HepG2 (cell line): ENCODE results near the gene ALPK3. TPM values are rescaled to one million over a fixed set of nuclear protein-coding genes. Genes with fewer than 3 reads are reported as not detected.

Source experiments
- AHR ChIP-seq: IDR thresholded peaks from 2 replicates; pipeline ENCODE4 v1.6.1; 2018; ENCODE audit warnings: missing genetic modification reagents, missing compliant biosample characterization
- ATF4 ChIP-seq, 2 experiments: fragments of 450-650 bp in 1 of 2; sonication (generic) in 1 of 2; formaldehyde crosslinking; IDR thresholded peaks; 2 replicates each; pipeline versions ENCODE4 v1.5.0 to v1.8.0; 2020 to 2022; ENCODE audit warnings: mild to moderate bottlenecking in 1 of 2, missing genetic modification reagents in 1 of 2
- GRHL1 ChIP-seq: sonication (generic); formaldehyde crosslinking; conservative IDR thresholded peaks from 2 replicates; pipeline ENCODE4 v1.8.0; 2022; ENCODE audit warnings: missing genetic modification reagents
- HOXA3 ChIP-seq: sonication (generic); formaldehyde crosslinking; IDR thresholded peaks from 2 replicates; pipeline ENCODE4 v1.5.0; 2020; ENCODE audit warnings: missing genetic modification reagents
- KMT2A ChIP-seq: sonication (generic); formaldehyde crosslinking; IDR thresholded peaks from 2 replicates; pipeline ENCODE4 v1.4.0; 2020; ENCODE audit warnings: missing genetic modification reagents
- MAFG ChIP-seq: sonication (generic); formaldehyde crosslinking; IDR thresholded peaks from 2 replicates; pipeline ENCODE4 v1.5.1; 2020; ENCODE audit warnings: mild to moderate bottlenecking, missing genetic modification reagents
- PLRG1 ChIP-seq: fragments of 450-650 bp; conservative IDR thresholded peaks from 2 replicates; pipeline ENCODE4 v1.6.1; 2016
- RFX3 ChIP-seq: IDR thresholded peaks from 2 replicates; pipeline ENCODE4 v1.6.1; 2016; ENCODE audit warnings: missing biosample characterization, missing genetic modification reagents
- SMC3 ChIP-seq: IDR thresholded peaks from 2 replicates; pipeline ENCODE4 v1.6.1; 2011; ENCODE audit warnings: low read length, improper control_type of control experiment
- SP140L ChIP-seq: sonication (generic); formaldehyde crosslinking; IDR thresholded peaks from 2 replicates; pipeline ENCODE4 v1.4.0; 2020; ENCODE audit warnings: missing genetic modification reagents, borderline replicate concordance
- TAF1 ChIP-seq: sonication (generic); formaldehyde crosslinking; IDR thresholded peaks from 2 replicates; pipeline ENCODE4 v1.4.0; 2020; ENCODE audit warnings: missing genetic modification reagents
- TCF7L2 ChIP-seq: IDR thresholded peaks from 2 replicates; pipeline ENCODE4 v1.6.1; 2011; ENCODE audit warnings: mild to moderate bottlenecking, low read depth, low read length, moderate library complexity
- TFDP2 ChIP-seq: sonication (generic); formaldehyde crosslinking; IDR thresholded peaks from 2 replicates; pipeline ENCODE4 v1.4.0; 2020; ENCODE audit warnings: missing genetic modification reagents
- THYN1 ChIP-seq: sonication (generic); formaldehyde crosslinking; IDR thresholded peaks from 2 replicates; pipeline ENCODE4 v1.8.1; 2023; ENCODE audit warnings: low read depth, mild to moderate bottlenecking, moderate library complexity, missing genetic modification reagents, borderline replicate concordance
- ZC3H13 ChIP-seq: sonication (generic); formaldehyde crosslinking; IDR thresholded peaks from 2 replicates; pipeline ENCODE4 v1.8.1; 2023; ENCODE audit warnings: mild to moderate bottlenecking, missing genetic modification reagents, moderate library complexity
- ZNF331 ChIP-seq: sonication (generic); formaldehyde crosslinking; IDR thresholded peaks from 2 replicates; pipeline ENCODE4 v1.4.0; 2020; ENCODE audit warnings: missing genetic modification reagents
- ZNF34 ChIP-seq: sonication (generic); formaldehyde crosslinking; IDR thresholded peaks from 2 replicates; pipeline ENCODE4 v1.4.0; 2020; ENCODE audit warnings: mild to moderate bottlenecking, missing genetic modification reagents, borderline replicate concordance
- ZNF44 ChIP-seq: sonication (generic); formaldehyde crosslinking; IDR thresholded peaks from 2 replicates; pipeline ENCODE4 v1.5.1; 2020; ENCODE audit warnings: mild to moderate bottlenecking, missing genetic modification reagents
- ZNF557 ChIP-seq: sonication (generic); formaldehyde crosslinking; IDR thresholded peaks from 2 replicates; pipeline ENCODE4 v1.4.0; 2020; ENCODE audit warnings: missing genetic modification reagents
- ZNF687 ChIP-seq: sonication (generic); formaldehyde crosslinking; IDR thresholded peaks from 2 replicates; pipeline ENCODE4 v1.5.1; 2020; ENCODE audit warnings: mild to moderate bottlenecking, missing genetic modification reagents, moderate library complexity
- ZNF747 ChIP-seq: sonication (generic); formaldehyde crosslinking; IDR thresholded peaks from 2 replicates; pipeline ENCODE4 v1.8.1; 2023; ENCODE audit warnings: missing genetic modification reagents, mild to moderate bottlenecking, borderline replicate concordance
- ZSCAN20 ChIP-seq: sonication (generic); formaldehyde crosslinking; IDR thresholded peaks from 2 replicates; pipeline ENCODE4 v1.4.0; 2020; ENCODE audit warnings: missing genetic modification reagents, mild to moderate bottlenecking, borderline replicate concordance
- ZSCAN22 ChIP-seq: sonication (generic); formaldehyde crosslinking; IDR thresholded peaks from 2 replicates; pipeline ENCODE4 v1.4.0; 2020; ENCODE audit warnings: mild to moderate bottlenecking, missing genetic modification reagents
- polyA plus RNA-seq, 8 experiments: library from polyadenylated mRNA; depleted of rRNA in 3 of 8; stranded (reverse) in 7 of 8; unstranded in 1 of 8; fragments of >200 nt; fragmentation: Illumina TruSeq in 4 of 8; extraction: Trizol in 4 of 8; gene quantifications; 2 replicates each; pipeline versions ENCODE4 v1.2.1 to v1.2.3, GENCODE V29; 2011 to 2016; ENCODE audit warnings: low read depth in 4 of 8, missing spikeins in 1 of 8, mixed read lengths in 1 of 8; ENCODE audit not compliant: insufficient read depth in 1 of 8
- total RNA-seq, 5 experiments: library from RNA; depleted of rRNA; stranded (reverse); fragments of >200 nt; fragmentation: Illumina TruSeq; extraction: Trizol; gene quantifications; 2 replicates each; pipeline ENCODE4 v1.2.3, GENCODE V29; 2016; ENCODE audit warnings: low read depth in 1 of 5

Gene ALPK3
- total and polyA plus RNA-seq, 2 of the 13 experiments (the other 11 are each of a cell fraction or from before 2014, with no cell fraction given), result 0.04 to 0.42 TPM

- no peak for TF ChIP-seq TFDP2 (CRISPR knock-in tag)
- TF ChIP-seq AHR (CRISPR knock-in tag), result no peak
- no peak for TF ChIP-seq GRHL1 (CRISPR knock-in tag)
- TF ChIP-seq ZNF687 (CRISPR knock-in tag), result no peak; the same call in 1 of the 2 replicates
- no peak for TF ChIP-seq ZSCAN20 (CRISPR knock-in tag)
- TF ChIP-seq ZNF331 (CRISPR knock-in tag), result peak; percentile 75
- TF ChIP-seq ATF4 (CRISPR knock-in tag; IDR thresholded peaks at IDR 0.05), result no peak
- TF ChIP-seq ZNF34 (CRISPR knock-in tag), result no peak
- TF ChIP-seq HOXA3 (CRISPR knock-in tag), result peak; percentile 44; the same call in 1 of the 2 replicates
- no peak for TF ChIP-seq ZNF557 (CRISPR knock-in tag)
- no peak for TF ChIP-seq TCF7L2
- TF ChIP-seq TAF1, result peak; percentile 33; the same call in 1 of the 2 replicates
- no peak for TF ChIP-seq THYN1
- no peak for TF ChIP-seq ZSCAN22 (CRISPR knock-in tag)
- no peak for TF ChIP-seq SP140L (CRISPR knock-in tag)
- no peak for TF ChIP-seq ZC3H13 (CRISPR knock-in tag)
- TF ChIP-seq SMC3, result no peak
- TF ChIP-seq PLRG1, result no peak
- TF ChIP-seq KMT2A (CRISPR knock-in tag), result no peak
- TF ChIP-seq ZNF44, result peak; percentile 77; the same call in 1 of the 2 replicates
- no peak for TF ChIP-seq RFX3 (CRISPR knock-in tag)
- TF ChIP-seq MAFG (CRISPR knock-in tag), result no peak
- no peak for TF ChIP-seq ZNF747 (CRISPR knock-in tag)
These were observed 94.9 kb downstream of the ALPK3 start (continued) for GRCh38 chr15:84911879-84912660.
